Spleen (tissue), 11 donors: ENCODE measurements around the gene LCOR. TPM values are rescaled to one million over a fixed set of nuclear protein-coding genes. Genes with fewer than 3 reads are reported as not detected.

ENCODE experiments used
- DNase-seq: peaks from one replicate; pipeline ENCODE4 v3.0.0-alpha.2; 2020
- H3K27ac ChIP-seq, 8 donors: fragments of 200-600 bp; sonication (generic) in 7 of 8; 1 replicate in 4 of 8; 2 replicates in 4 of 8; pipeline versions ENCODE4 v1.5.0 to v1.8.0; 2016 to 2021; ENCODE audit warnings: inconsistent platforms in 4 of 8, mild to moderate bottlenecking in 4 of 8, moderate library complexity in 1 of 8
- H3K27me3 ChIP-seq, 7 donors: fragments of 200-600 bp; sonication (generic) in 6 of 7; replicated peaks in 1 of 7; 1 replicate in 4 of 7; 2 replicates in 3 of 7; pipeline versions ENCODE4 v1.5.0 to v1.8.0; 2016 to 2021; ENCODE audit warnings: inconsistent platforms in 3 of 7, mild to moderate bottlenecking in 1 of 7
- H3K36me3 ChIP-seq, 6 donors: fragments of 200-600 bp; sonication (generic) in 5 of 6; 1 replicate in 4 of 6; 2 replicates in 2 of 6; pipeline versions ENCODE4 v1.5.0 to v1.8.0; 2016 to 2021; ENCODE audit warnings: inconsistent platforms in 2 of 6
- H3K4me1 ChIP-seq, 6 donors: fragments of 200-600 bp; sonication (generic) in 5 of 6; 1 replicate in 3 of 6; 2 replicates in 3 of 6; pipeline versions ENCODE4 v1.5.0 to v1.8.0; 2016 to 2021; ENCODE audit warnings: inconsistent platforms in 3 of 6
- H3K4me3 ChIP-seq, 8 donors: fragments of 200-600 bp; sonication (generic) in 7 of 8; 1 replicate in 4 of 8; 2 replicates in 4 of 8; pipeline versions ENCODE4 v1.5.0 to v1.8.0; 2016 to 2021; ENCODE audit warnings: inconsistent platforms in 4 of 8, mild to moderate bottlenecking in 4 of 8, moderate library complexity in 2 of 8
- H3K9me3 ChIP-seq, 8 donors: fragments of 200-600 bp; sonication (generic) in 7 of 8; 1 replicate in 4 of 8; 2 replicates in 4 of 8; pipeline versions ENCODE4 v1.5.0 to v1.8.0; 2016 to 2021; ENCODE audit warnings: inconsistent platforms in 4 of 8
- POLR2A ChIP-seq, 3 donors: fragments of 450-650 bp; IDR thresholded peaks; one replicate each; pipeline ENCODE4 v1.5.1; 2017; ENCODE audit warnings: antibody characterized with exemption in 3 of 3, mild to moderate bottlenecking in 1 of 3
- POLR2AphosphoS5 ChIP-seq, 3 donors: sonication (generic); formaldehyde crosslinking; IDR thresholded peaks; one replicate each; pipeline ENCODE4 v1.5.1; 2017; ENCODE audit warnings: antibody characterized with exemption in 3 of 3
- whole genome bisulfite sequencing, 5 donors: extraction: QIAGEN DNeasy Blood & Tissue Kit in 3 of 5; methylation state at CpG; one replicate each; pipeline versions ENCODE4 v1.1.5 to v1.1.7; 2013 to 2018; 5-methylcytosine and 5-hydroxymethylcytosine counted together
- intact Hi-C: fragments of 100-400 bp; cut with DNase I; formaldehyde crosslinking; loops from one replicate; pipeline ENCODE4 v1.15.0; 2023; ENCODE audit warnings: low total_unique reads
- polyA plus RNA-seq, 3 donors: library from polyadenylated mRNA; stranded (reverse); fragments of 200-250 nt; gene quantifications; one replicate each; pipeline ENCODE4 v1.2.1, GENCODE V29; 2013
- total RNA-seq, 7 donors: library from RNA; depleted of rRNA in 3 of 7; stranded (reverse); fragments of >200 nt in 3 of 7; fragmentation: NEBNext Ultra II Directional in 4 of 7; extraction: Animal tissue kit (Norgen Biotek cat#: 25700) in 4 of 7; gene quantifications; one replicate each; pipeline versions ENCODE4 v1.1.0 to v1.2.1, GENCODE V29; 2016 to 2021
- TF ChIP-seq, protein P1 (sequence below), 11 experiments: fragments of 200-600 bp in 7 of 11; fragments of 450-650 bp in 4 of 11; sonication (generic) in 4 of 11; IDR thresholded peaks in 8 of 11; conservative IDR thresholded peaks in 3 of 11; 1 replicate in 7 of 11; 2 replicates in 4 of 11; pipeline versions ENCODE4 v1.4.0 to v1.8.0; 2016 to 2021; ENCODE audit warnings: antibody characterized with exemption in 11 of 11, inconsistent platforms in 4 of 11, mild to moderate bottlenecking in 1 of 11
- donor health status: healthy with polysubstance abuse.
- donor health status: DM: no; HTN: no; CAD: no; lungs with moderate emphysema.
- donor health status: DM: no; HTN: no; CAD: no.
- donor health status: Bipolar disorder and iron deficiency.
- donor health status: healthy.
- donor health status: DM: no; HTN: no; CAD: no.
- donor health status: DM: yes; HTN: yes; CAD: no.

The LCOR gene
- total and polyA plus RNA-seq, 10 donors = 2.2 to 105 (median 47.0) TPM

DNA sequence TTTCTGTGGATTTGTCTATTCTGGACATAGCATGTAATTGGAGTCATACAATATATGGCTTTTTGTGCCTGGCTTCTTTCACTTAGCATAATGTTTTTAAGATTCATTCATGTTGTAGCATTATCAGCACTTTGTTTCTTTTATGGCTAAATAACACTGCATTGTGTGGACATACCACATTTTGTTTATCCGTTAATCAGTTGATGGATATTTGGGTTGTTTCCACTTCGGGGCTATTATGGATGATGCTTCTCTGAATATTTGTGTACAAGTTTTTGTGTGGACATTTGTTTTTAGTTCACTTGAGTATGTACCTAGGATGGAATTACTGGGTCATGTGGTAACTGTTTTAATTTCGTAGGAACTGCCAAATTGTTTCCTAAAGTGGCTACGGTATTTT is 6.4 kb downstream of the LCOR start:
- intact Hi-C loops = no loop called here
- peaks cover 48 to 100% (median 94%) of the 10 kb centered on the region in 6 donors for H3K4me1 ChIP-seq

DNA sequence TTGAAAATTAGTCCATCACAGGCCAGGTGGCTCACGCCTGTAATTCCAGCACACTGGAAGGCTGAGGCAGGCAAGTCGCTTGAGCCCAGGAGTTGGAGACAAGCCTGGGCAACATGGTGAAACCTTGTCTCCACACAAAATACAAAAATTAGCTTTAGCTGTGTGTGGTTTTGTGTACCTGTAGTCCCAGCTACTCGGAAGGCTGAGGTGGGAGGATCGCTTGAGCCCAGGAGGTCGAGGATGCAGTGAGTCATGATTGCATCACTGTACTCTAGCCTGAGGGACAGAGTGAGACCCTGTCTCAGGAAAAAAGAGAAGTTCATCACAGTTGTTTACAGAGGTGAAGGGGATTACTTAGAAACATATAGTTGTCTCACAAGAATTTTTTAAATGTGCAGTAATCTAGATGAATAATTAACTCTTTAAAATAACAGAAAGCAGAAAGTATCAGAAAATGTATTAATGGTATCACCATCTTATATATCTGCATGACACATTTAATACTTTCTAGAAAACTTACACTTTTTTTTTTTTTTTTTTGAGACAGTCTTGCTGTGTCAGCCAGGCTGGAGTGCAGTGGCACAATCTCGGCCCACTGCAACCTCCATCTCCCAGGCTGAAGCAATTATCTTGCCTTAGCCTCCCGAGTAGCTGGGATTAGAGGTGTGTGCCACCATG is 8.9 kb downstream of the LCOR start:
- intact Hi-C loops = no loop called here
- TF ChIP-seq POLR2AphosphoS5 (IDR thresholded peaks at IDR 0.05) = no peak
- no peak for TF ChIP-seq POLR2A (IDR thresholded peaks at IDR 0.05)
- TF ChIP-seq, protein P1, sequence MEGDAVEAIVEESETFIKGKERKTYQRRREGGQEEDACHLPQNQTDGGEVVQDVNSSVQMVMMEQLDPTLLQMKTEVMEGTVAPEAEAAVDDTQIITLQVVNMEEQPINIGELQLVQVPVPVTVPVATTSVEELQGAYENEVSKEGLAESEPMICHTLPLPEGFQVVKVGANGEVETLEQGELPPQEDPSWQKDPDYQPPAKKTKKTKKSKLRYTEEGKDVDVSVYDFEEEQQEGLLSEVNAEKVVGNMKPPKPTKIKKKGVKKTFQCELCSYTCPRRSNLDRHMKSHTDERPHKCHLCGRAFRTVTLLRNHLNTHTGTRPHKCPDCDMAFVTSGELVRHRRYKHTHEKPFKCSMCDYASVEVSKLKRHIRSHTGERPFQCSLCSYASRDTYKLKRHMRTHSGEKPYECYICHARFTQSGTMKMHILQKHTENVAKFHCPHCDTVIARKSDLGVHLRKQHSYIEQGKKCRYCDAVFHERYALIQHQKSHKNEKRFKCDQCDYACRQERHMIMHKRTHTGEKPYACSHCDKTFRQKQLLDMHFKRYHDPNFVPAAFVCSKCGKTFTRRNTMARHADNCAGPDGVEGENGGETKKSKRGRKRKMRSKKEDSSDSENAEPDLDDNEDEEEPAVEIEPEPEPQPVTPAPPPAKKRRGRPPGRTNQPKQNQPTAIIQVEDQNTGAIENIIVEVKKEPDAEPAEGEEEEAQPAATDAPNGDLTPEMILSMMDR (IDR thresholded peaks at IDR 0.05 in 8 of 11, conservative IDR thresholded peaks at IDR 0.05 in 3 of 11) = no peak
- WGBS, 5 donors = 56 to 75% (median 62%) methylated on average over 7 of the region's 7 CpGs
- no peaks in the 10 kb centered on the region for H3K9me3 ChIP-seq
- no peaks in the 10 kb centered on the region for H3K27me3 ChIP-seq
- peak overlapping the region in 4 of 8 donors; percentile 18 to 78 (median 44) for H3K27ac ChIP-seq
- no peak overlapping the region for H3K4me3 ChIP-seq
- H3K4me1 ChIP-seq = peaks cover 30 to 100% (median 90%) of the 10 kb centered on the region in 6 donors
- DNase-seq = no peak
- peaks cover 0 to 12% (median 0%) of the 10 kb centered on the region in 6 donors for H3K36me3 ChIP-seq

More for the DNA sequence above, 6.4 kb downstream of the LCOR start:
- Histone ChIP-seq H3K36me3 (peaks cover 0 to 12% (median 0%) of the 10 kb centered on the region in 6 donors), H3K27me3 (no peaks in the 10 kb centered on the region), H3K9me3 (no peaks in the 10 kb centered on the region), H3K4me3 (no peak overlapping the region), H3K27ac (no peak overlapping the region)
- DNase-seq = no peak
- WGBS, 5 donors = 83 to 89% (median 87%) methylated on average over 4 of the region's 4 CpGs
- TF ChIP-seq POLR2A (IDR thresholded peaks at IDR 0.05) (no peak), POLR2AphosphoS5 (IDR thresholded peaks at IDR 0.05) (no peak)
- TF ChIP-seq, protein P1 (IDR thresholded peaks at IDR 0.05 in 8 of 11, conservative IDR thresholded peaks at IDR 0.05 in 3 of 11) = no peak

DNA sequence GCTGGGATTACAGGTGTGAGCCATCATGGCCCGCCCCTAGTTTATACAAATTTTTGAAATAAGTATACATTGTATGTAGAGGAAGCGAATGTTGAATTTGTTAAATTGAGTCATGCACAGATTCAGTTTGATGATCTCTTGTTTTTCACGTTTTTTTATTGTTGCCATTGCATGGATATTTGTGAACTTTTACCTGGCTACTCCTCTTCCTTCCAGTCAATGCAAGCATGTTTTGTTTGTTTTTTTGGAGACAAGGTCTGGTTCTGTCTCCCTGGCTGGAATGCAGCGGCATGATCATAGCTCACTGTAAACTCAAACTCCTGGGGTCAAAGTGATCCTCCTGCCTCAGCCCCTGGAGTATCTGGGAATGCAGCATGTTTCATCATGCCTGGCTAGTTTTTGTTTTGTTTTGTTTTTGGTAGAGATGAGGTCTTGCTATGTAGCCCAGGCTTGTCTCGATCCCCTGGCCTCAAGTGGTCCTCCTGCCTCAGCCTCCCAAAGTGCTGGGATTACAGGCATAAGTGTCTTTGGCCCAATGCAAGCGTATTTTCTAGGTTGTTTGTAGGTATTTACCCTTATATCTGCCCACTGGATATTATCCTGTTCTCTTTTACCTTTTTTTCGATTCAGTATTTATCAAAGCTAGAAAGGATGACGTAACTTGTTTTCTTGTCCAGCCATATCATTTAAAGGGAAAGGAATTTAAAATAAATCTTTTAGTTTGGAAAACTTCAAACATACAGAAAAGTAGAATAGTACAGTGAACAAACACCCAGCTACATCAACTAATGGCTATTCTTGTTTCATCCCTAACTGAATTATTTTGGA is 11.0 kb downstream of the LCOR start:
- no peaks in the 10 kb centered on the region for H3K27me3 ChIP-seq
- peaks cover 23 to 100% (median 78%) of the 10 kb centered on the region in 6 donors for H3K4me1 ChIP-seq
- WGBS, 5 donors = 87 to 95% (median 92%) methylated on average over 8 of the region's 8 CpGs
- no peak overlapping the region for H3K4me3 ChIP-seq
- peaks cover 0 to 5% (median 0%) of the 10 kb centered on the region in 6 donors for H3K36me3 ChIP-seq
- TF ChIP-seq, protein P1 (IDR thresholded peaks at IDR 0.05 in 8 of 11, conservative IDR thresholded peaks at IDR 0.05 in 3 of 11) = no peak
- no peak for TF ChIP-seq POLR2A (IDR thresholded peaks at IDR 0.05)
- TF ChIP-seq POLR2AphosphoS5 (IDR thresholded peaks at IDR 0.05) = no peak
- intact Hi-C loops = no loop called here
- DNase-seq = no peak
- H3K27ac ChIP-seq = no peak overlapping the region
- no peaks in the 10 kb centered on the region for H3K9me3 ChIP-seq

DNA sequence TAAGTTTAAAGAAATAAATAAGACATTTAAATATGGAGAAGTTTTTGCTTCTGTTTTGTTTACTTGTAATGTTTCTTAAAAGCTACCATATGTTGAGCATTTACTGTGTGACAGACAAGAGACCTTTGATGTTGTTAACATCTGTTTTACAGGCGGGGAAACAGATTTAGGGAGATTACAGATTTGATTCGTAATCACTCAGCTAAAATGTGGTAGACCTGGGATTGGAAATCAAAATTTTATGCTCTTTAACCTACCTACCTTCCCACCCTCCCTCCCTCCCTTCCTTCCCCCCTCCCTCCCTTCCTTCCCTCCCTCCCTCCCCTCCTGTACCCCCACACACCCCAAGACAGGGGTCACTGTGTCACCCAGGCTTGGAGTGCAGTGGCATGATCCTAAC is 11.7 kb downstream of the LCOR start:
- DNase-seq = no peak
- 83 to 96% (median 94%) methylated on average over 2 of the region's 2 CpGs for WGBS, 5 donors
- intact Hi-C loops = no loop called here
- TF ChIP-seq, protein P1 (IDR thresholded peaks at IDR 0.05 in 8 of 11, conservative IDR thresholded peaks at IDR 0.05 in 3 of 11) = no peak
- Histone ChIP-seq H3K27me3 (no peaks in the 10 kb centered on the region), H3K27ac (no peak overlapping the region), H3K4me1 (peaks cover 23 to 99% (median 73%) of the 10 kb centered on the region in 6 donors), H3K36me3 (no peaks in the 10 kb centered on the region), H3K4me3 (no peak overlapping the region), H3K9me3 (no peaks in the 10 kb centered on the region)
